NCI-H146 treated with DMSO at 0.1 percent for 48 hours (cell line): ENCODE results near the gene TBX15.

Source experiments
- DNase-seq: peaks from one replicate; lab custom pipeline; 2025; ENCODE audit not compliant: unreplicated experiment; lab: John Stamatoyannopoulos, UW

The TBX15 gene

DNA sequence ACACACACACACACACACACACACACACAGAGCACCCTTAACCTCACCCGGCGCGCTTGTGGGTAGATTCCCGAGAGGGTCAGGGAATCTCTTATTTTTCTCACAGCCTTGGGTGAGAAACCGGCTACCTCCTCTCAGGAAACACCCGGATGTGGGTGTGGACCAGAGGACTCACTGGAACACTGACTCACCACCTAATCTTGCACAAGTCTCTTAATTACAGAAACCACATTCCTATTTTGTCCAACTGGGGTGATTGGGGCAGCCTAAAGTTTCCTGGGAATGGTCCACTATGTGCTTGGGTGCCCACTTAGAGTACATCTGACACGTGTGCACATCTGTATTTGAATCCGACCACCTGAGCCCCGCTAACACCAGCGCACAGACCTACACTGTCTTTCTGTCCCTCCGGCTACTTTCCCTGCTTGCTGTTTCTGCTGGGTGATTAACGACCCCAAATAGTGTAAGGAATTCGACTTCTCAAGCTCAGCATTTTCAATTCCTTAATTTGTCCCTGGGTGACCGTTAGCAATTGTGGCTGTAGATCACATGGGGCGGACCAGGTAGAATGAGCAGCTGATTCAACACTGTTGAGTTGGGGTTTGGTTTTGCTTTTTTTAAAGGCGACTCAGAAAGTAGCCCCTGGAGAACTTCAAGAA is 14.0 kb upstream of the TBX15 start:
- no peak for DNase-seq

DNA sequence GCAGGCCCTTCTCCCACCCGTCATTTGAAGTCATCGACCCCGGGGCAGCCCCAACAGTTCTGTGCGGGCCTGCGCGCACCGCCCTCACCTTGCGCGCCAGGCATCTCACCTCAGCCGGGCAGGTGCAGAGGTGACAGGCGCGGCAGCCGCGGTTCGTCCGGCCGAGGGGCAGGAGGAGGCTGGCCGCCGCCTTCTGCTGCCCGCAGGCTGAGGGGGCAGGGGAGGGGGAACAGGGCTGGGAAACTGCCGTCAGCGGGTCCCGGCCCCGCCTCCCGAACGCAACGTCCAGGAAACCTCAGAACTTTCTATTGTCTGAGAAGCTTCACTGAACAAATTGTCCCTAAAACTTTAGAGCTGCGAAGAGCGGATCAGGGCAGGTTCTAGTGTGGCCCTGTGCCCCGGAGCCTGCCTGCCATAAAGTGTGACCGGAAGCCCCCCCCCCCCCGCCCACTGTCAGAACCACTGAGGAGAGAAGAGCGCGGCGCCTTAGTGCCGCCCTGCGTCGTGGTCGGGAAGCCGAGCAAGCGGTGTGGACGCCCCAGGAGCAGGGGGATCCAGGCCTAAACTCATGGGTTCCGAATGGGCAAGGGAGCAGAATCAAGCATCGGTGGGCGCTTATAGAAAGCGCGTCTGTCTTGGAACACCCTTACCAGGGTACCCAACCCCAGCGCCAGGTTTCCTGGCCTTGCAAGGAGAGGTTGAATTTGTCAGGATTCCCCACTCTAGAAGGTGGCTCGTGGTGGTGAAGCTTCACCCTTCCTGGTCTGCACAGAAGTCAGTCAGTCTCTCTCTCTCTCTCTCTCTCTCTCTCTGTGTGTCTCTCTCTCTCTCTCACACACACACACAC is 13.3 kb upstream of the TBX15 start:
- no peak for DNase-seq

DNA sequence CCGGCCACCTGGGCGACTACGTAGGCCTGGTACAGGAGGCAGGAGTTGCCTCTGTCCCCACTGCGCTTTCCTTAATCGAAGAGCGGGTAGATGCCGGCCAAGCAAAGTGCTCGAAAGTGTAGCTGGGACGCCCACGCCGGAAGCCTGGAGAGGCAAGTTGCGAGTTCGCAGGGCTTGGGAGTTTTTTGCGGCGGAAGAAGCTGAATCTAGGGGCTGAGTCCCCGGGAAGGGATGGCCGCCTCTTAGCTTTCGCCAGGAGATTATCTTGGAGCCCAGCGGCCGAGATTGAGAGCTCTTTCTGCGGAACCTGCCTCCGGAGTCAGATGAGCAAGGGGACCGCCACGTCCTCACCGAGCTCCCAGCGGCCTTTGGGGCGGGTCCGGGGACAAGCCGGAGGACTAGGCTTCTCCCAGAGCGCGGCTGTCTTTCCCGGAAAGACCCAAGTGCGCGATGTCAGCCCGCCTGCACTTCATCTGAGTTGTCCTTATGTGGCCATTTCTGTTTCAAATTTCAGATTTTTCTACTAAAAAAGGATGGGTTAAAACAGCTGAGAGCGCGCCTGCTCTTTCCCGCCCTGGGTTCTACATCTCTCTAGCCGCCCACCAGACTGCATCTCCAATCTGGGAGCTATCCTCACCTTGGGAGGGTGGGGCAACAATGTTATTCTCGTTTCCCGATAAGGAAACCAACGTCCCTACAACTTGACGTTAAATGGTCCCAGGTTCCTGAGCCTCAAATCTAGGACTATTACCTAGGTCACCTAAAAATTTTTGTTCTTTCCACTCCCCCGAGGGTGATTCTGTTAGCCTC is 12.4 kb upstream of the TBX15 start:
- DNase-seq = no peak

DNA sequence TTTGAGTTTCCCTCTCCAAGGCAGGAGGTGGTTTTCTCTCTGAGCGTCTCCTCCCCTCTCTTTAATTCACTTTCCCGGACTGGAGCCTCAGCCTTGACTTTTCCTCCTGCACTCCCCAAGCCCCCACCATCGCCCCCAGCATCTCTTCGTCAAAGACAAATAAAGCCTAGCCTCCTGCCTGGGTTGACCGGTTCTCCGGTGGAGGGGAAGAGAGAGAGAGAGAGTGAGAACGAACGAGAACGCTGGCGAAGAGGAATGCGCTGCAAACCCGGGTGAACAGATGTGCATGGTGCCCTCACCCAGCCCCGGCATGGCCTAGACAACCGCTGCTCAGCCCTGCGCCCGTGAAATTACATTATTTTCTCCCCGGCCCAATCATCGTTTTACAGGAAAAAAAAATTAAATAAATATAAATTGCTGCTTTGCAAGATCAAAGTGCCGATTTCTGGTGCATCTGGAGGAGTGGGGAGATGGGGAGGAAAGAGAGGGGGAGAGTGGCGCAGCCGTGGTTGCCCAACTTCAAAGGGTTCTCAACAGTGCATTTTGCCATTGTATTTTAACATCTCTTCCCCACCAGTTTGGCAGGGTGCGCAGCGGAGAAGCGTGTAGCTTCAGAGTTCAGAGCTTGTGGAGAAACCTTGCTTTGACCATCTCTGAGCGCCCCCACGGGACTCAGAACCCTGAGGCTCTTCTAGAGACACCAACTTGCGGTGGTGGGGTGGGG is 11.4 kb upstream of the TBX15 start:
- DNase-seq = no peak

DNA sequence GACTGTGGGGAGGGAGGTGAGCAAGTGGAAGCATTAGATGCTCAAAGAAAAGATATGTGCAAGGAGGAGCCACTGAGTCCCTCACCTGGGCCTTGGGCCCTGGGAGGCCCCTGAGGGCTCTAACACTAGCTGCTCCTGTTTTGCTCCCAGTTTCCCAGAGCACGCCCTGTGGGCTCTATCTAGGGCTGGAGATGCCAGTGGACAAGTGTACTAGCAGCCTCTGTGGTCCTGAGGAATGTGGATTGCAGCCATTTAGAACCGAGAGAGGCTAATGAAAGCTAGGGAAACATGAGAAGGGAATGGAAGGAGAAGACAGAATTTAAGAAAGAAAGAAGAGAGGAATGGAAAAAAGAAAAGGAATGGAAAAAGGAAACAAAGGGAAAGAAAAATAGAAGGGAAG is 10.0 kb upstream of the TBX15 start:
- DNase-seq = no peak

DNA sequence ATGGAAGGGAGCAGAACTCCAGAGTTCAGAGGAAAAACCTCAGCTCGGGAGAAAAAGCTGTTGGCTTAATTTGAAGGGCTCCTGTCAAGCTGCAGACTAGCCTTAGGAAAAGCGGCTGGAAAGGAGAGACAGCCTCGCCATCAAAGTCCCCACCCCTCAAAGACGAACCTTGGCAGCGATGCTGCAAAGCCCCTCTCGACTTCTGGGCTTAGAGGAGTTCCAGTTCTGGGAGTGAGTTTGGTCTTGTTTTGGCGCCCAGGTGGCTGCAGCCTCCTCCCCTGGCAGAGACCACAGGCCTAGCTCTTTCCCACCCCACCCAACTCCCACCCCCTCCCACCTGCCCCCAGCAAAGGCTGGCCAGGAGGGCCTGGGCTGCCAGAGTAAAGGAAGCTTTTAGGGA is 9.1 kb upstream of the TBX15 start:
- DNase-seq = no peak

DNA sequence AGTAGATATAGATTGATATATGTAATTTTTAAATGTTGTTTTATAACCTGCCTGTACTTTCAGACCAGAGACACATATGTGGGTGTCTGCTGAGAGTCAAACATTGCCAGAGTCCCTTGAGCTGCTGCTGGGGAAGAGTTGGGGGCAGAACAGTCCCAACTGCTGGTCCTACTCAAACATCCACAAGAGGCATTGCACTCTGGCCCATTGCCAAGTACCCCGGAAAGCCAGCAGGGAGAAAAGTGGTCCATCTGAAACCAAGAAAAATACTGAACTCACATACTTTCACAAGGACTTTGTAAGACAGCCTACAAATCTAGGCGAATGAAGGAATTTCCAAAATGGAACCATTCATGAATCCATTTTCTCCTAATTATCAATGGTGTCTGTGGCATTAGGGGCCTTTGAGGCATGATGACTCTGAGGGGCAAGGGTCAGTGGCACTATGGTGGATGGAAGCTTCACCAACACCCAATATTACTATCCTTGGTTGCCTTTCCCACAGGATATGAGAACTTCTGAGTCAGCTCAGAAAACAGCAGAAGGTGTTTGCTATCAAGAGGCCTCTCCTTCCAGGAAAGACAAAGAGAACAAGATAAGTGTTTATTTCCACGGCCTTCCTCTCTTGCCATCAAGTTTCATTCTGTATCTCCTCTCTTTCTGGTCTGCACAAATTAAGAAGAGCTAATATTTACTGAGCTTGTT is 7.3 kb upstream of the TBX15 start:
- DNase-seq = no peak

DNA sequence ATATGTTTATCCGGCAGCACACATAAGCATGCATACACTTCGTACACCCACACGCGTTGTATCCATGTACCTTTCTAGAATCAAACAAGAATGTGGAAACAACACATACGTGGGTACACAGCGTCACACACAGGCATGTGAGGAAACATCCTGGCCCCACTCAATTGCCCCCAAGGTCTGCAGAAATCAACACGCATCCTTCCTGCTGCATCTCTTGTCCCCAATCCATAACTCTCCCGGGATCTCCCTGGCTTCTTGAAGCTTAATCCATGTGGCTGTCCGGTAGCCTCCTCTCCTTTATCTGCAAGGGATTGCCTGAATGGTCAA is 5.5 kb upstream of the TBX15 start:
- no peak for DNase-seq

DNA sequence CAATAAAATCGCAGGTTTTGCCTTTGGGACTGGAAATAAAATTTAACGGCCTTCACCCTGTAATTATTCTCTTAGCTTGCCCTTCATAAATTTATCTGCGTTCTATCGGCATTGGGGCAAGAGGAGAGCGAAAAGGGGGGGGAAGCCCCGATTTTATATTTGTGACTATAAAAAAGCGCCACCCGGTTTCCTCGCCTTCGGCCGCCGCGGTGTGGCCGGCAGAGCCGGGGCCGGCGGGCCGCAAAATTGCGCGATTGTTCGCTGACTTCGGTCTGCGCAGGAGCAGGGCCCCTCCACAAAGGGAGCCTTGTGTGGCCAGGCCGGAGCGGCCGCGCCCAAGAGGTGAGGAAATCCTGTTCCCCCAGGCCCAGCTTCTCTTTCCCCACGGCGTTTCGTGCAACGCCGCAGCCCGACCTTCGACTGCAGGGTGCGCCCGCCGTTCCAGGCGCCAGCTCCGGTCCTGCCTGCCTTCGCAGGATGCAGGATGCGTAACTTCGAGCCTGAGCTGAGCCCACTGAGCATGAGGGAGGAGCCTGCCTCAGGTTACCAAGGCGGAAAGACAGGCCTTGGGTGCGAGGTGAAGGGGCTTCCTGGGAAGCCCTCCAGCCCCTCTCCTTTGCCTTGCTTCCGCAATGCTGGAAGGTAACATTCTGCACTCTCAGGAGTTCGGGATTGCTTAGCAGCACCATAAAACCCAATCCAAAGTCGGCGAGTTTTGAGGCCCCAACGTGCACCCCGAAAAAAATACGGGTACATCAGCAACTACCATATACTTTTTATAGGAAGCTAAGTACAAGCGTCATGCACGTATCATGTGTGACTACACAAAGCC is 4.9 kb upstream of the TBX15 start:
- no peak for DNase-seq

DNA sequence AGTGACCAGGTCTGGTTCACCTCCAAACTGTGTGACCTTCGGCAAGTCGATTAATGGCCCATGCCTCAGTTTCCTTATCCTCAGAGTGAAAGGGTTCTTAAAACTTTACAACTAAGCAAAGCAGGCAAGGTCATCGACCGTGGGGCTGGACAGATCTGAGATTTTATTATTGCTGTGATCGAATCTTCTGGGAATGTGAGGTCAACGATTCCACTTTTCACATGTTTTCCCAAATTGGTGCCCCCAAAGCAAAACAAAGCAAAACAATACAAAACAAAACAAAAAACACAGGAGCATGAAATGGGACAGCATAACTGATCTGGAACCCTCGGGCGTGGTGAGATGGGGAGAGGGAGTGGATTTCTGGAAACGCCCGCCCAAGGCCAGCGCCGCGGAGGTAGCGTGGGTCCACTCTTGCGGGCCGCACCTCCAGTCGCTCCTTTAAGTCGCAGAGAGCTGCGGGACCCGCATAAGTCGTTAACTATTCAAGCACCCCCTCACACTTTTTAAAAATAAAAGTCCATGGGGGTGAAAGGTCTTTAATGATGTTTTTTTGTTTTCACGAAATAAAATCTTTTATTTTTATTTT is 4.2 kb upstream of the TBX15 start:
- no peak for DNase-seq

DNA sequence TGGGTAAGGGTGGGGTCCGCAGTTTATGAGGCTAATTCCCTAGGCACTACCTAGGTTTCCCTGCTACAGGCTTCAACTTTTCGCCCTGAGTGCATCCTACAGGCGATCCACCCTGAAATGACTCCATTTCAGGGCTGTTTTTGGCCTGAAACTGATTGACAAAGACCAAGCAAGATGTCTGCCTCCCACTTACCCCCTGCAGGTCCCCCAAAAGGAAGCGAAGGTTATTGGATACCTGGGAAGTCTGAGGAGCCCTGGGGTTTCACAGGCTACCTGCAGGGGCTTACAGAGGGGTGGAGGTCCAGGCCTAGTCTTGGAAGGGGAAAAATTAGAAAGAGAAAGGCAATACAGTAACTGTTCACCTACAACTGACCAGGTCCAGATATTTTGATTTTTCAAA is 3.3 kb upstream of the TBX15 start:
- DNase-seq = no peak

DNA sequence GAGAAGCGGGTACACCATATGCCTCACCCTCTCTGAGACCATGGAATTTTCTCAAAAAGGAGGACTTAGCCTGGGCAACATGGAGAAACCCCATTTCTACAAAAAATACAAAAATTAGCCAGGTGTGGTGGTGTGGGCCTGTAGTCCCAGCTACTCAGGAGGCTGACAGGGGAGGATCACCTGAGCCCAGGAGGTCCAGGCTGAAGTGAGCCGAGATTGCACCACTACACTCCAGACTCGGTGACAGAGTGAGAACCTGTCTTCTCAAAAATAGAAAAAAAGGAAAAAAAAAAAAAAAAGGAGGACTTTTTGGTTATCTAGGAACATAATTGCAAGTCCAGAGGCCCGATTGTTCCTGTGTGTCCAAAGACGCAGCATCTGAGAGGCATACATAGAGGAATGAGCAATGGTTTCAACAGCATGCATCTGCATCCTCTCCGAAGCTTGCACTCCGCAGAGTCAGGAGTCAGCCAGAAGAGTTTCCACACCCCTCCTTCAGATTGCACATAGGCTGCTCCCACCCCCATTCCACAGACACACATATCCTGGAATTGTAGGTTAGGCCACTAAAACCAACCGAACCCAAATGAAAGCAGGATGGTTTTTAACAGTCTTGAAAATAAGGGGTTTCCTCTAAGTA is 2.5 kb upstream of the TBX15 start:
- no peak for DNase-seq

DNA sequence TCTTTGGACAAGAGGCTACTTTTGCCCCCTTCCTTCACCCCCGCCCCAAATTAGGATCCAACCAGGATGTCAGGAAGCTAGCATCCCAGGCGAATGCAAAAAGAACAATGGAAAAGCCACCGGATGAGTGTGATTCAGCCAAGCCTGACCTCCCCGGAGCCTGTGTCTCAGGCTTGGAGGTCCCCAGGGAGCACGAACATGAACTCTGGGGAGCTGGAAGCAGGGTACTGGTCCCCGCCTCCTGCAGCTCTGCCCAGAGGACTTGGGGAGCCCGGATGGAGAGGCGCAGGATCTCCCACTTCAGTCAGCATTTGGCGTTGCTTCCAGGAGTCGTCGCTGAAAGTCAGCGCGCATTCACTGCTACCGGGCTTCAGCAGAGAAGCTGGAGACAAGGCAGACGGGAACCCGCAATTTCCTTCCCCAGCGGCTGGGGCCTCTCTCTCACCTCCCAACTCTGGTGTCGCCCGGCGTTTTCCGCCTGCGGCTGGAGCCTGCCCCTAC is 1.8 kb upstream of the TBX15 start:
- DNase-seq = no peak

DNA sequence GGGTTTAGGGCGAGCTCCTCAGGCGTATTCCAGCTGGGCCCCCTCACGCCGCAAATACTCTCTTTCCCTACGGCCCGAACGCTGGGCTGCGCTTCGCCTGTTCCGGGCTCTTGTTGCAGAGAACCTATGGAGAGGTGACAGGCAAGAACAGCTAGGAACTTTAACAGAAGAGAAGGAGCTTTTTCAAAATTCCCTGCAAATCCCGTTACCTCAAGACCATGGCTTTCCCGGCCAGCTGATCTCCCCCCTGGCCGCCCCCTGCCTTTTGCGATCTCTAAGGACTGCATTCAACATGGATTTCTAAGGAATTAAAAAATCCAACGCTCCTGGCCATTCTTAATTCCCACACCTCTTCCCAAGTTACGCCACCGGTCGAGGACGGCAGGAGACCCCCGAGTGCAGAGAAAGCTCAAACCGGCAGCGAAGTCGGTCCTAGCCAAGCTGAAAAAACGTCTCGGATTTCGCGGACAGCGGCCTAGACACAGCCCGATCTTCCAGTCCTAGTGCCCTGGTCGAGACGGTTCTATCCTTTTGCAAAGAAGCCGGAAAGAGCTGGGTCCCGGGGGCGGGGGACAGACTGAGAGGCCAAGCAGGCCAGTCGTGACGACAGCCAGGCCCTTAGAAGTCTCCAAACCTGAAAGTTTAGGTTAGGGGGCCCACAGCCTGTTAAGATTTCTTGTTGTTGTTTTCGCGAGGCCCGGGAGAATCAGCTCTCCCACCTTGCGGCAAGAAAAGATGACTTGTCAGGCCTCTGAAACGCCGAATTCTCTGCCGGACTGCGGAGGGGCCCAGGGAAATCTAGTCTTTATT is 1.1 kb upstream of the TBX15 start:
- DNase-seq = no peak

DNA sequence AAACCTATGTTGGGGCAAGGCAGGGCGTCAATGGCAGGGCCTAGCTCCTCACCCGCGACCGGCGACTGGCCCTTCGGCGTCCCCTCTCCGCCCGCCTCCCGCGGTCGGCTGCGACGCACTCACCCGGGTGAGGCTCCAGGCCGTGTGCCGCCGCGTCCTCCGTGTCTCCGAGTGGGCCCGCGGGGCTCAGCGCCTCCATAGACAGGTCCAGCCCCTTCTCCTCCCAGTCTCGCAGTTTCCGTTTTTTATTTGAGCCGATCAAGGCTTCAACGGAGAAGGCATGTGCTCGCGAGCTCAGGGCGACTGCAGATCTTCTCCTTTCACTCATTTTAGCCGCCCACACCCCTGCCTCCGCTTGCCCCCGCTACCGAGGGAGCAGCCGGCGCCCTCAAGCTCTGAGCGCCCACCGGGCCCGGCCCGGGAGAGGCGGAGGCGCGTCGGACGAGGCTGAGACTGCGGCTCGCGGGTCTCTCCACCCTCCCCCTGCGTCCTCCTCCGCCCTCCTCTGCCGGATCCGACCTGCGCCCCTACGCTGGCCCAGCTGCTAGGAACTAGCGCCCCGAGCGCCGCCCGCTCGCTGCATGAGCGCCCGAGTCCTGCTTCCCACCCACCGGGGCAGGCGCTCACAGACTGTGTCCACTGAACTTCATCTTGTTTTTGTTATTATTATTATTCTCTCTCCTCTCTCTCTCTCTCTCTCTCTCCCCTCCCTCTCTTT is 516 bp downstream of the TBX15 start:
- no peak for DNase-seq

DNA sequence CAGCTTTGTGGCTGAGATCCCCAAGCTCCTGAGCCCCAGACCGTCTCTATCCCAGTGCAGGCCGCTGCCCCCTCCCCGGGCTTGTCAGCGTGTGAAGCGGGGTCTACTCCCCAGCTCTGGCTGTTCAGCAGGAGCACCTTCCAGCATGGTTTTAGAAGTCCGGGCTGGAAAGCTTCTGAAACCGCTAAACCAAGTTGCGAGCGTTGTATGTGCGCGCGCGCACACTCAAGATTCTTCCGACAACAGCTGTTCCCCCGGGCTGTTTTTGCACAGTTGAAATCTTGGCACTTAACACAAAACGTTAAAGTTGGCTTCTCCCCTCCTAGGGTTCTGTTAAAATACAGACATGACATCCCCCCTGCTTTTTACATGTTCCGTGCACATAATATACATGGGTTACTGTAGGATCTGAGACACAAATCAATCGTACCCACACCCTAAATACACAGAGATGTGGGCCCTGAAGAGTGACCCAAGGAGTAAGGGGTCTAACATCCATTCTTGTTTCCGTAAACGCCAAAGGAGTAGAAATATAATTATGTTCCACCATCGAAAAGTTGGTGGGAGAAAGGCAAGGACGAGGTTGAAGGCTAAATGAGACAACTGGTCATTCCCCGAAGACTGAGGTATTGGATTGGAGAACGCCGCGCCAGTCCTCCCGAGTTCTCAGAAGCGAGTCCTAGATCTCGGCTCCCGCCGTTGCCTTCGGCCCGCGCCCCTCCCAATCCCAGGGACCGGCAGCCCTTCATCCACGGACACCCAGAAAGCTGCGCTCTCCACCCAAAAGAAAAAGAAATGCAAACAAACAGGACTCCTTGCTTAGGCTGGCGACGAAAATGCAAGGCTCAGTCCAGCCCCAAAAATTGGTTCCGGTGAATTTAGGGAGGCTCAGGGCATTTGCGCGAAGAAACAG is 1.3 kb downstream of the TBX15 start:
- DNase-seq = no peak
